Right ventricle myocardium inferior (tissue), 1 donor: Measurements from ENCODE around the gene ITGA7. TPM values are rescaled to one million over a fixed set of nuclear protein-coding genes. Genes with fewer than 3 reads are reported as not detected.
A peak's percentile ranks its signal among the peaks of the same experiment; 100 is the strongest.

Experiments
- ATAC-seq: fragments of 200-7000 bp; cut with Tn5 transposase; one replicate; pipeline ENCODE4 v1.9.1; 2020; ENCODE audit warnings: mild to moderate bottlenecking, moderate library complexity
- DNase-seq: peaks from one replicate; pipeline ENCODE4 v3.0.0; 2021; ENCODE audit errors: missing footprints
- intact Hi-C: fragments of 100-400 bp; cut with DNase I; formaldehyde crosslinking; loops from one replicate; pipeline ENCODE4 v1.11.0; 2022
- total RNA-seq: library from RNA; stranded (reverse); fragmentation: NEBNext Ultra II Directional; extraction: Animal tissue kit (Norgen Biotek cat#: 25700); gene quantifications from one replicate; pipeline ENCODE4 v1.2.1, GENCODE V29; 2021
- donor health status: DM: no; HTN: yes; CAD: no; lungs with severe emphysema.

The ITGA7 gene
- total RNA-seq, 1 donor from 2014 or later: 479 TPM

DNA sequence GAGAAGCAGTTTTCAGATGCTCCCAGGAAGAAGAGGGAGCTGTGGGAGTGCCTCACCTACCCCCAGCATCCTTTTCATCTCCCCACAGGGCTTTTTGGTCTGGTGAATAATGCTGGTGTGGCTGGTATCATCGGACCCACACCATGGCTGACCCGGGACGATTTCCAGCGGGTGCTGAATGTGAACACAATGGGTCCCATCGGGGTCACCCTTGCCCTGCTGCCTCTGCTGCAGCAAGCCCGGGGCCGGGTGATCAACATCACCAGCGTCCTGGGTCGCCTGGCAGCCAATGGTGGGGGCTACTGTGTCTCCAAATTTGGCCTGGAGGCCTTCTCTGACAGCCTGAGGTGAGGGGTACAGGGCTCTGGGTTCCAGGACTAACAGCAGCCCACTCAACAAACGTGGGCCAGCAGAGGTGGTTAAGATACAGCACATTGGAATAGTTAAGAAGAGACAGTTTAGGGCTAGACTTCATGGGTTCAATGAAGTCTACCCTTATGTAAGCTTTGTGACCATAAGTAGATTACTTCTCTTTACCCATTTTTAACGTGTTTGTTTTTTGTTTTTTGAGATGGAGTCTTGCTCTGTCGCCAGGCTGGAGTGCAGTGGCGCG, 14.0 kb upstream of the ITGA7 start:
- intact Hi-C loops: loop anchor here (2.0 to 5.0 kb wide), 2 partner anchors 15 to 39 kb away; partner anchors contain the start of gene ITGA7
- ATAC-seq (no peak), DNase-seq (no peak)

DNA sequence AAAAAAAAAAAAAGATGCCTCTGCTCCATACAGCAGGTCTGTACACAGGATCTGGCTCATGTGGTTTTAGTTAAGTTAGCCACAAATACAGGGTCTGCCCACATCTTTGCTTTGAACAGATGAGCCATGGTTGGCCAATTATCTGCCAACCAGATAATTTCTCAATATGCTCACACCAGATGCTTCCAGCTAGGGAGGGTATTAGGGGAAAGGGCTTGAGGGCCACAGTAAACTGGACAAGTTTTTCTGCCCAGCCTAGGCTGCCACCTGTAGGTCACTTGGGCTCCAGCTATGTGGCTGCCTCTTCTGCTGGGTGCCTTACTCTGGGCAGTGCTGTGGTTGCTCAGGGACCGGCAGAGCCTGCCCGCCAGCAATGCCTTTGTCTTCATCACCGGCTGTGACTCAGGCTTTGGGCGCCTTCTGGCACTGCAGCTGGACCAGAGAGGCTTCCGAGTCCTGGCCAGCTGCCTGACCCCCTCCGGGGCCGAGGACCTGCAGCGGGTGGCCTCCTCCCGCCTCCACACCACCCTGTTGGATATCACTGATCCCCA, 13.3 kb upstream of the ITGA7 start:
- ATAC-seq: peak; percentile 43

DNA sequence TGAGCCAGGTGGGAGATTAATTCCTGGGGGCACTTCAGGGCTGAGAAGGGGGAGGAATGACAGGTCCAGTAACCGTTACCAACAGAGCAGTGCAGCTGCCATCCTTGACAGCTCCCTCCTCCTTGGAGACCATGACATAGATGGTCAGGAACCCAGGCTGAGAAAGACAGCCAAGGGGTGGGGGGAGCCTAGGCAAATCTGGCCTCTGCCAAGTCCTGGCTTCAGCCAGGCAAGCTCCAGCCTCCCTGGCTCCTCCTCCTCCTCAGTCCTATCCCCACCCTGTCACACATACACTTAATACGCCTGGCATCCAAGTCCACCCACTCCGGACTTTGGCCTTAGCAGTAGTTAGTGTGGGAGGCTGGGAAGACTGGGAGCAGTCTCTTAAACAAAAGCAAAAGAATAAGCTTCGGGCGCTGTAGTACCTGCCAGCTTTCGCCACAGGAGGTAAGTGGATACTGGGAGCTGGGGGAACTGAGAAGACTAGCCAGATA, 12.4 kb upstream of the ITGA7 start, which contains the start of gene RDH5:
Gene RDH5, plus strand, starts transcription at position 323 of the 494 bp plus-strand sequence. CDS start 792 bp downstream, outside the sequence.
- ATAC-seq: peak; percentile 65
- intact Hi-C loops: loop anchor here (2.0 to 5.0 kb wide), 2 partner anchors 13 to 38 kb away; partner anchors contain the start of gene ITGA7
- DNase-seq: no peak

More for the DNA sequence above, 13.3 kb upstream of the ITGA7 start:
- intact Hi-C loops: loop anchor here (2.0 to 5.0 kb wide), 2 partner anchors 14 to 39 kb away; partner anchors contain the start of gene ITGA7
- peak; percentile 79 for DNase-seq

DNA sequence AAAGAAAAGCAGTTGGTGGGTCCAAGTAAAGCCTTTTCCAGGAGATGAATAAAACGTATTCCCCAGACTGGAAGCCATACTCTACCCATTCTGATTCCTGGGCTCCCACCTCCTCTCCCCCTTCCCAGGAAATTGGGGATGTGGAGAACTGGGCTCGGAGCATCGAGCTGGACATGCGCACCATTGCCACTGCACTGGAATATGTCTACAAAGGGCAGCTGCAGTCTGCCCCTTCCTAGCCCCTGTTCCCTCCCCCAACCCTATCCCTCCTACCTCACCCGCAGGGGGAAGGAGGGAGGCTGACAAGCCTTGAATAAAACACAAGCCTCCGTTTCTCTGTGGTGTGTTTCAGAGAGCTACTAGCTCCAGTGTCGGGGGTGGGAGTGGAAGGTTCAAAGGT, 11.7 kb upstream of the ITGA7 start:
- intact Hi-C loops: no loop called here
- ATAC-seq: no peak
- no peak for DNase-seq

DNA sequence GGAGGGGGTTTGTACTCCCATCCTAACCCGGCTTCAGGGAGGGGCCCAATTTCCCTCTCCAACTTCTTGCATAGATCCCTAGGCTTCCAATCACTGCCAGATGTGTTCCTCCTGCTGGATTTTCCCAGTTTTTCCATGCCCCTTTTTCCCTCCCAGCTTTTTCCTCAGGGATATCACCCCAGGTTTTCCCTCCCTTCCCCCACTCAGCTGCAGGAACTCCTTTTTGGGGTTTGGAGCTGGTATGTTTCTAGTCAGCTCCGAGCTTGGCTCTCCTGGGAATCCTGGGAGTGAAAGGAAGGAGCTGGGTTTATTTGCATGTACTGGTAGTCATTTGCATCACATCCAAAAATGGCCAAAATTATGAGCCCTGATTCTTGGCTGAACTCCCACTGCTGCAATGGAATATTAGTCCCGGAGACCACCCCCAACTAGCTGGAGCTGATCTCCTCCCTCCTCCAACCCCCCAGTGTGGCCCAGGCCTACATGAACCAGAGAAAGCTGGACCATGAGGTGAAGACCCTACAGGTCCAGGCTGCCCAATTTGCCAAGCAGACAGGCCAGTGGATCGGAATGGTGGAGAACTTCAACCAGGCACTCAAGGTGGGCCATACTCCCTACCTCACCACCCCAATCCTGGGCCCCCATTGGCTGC, 11.0 kb upstream of the ITGA7 start:
- intact Hi-C loops: no loop called here
- DNase-seq: no peak
- ATAC-seq: no peak

DNA sequence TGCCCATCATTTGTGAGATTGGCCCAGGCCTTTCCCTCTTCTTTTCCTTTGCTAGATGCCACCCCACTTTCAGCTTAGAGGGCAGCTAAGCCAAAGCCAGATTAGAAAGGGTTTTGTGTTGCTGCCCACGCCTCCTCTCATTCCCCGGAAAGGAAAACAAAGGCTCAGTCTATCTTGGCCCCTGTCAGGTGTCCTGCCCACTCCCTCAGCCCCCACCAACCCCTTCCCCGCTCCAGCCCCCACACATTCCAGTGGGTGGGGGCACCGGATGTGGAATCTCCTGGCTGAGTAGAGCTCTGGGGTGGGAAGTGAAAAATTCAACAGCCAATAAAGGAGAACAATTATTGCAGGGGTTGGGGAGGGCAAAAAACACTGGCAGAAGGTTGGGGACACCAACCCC, 10.3 kb upstream of the ITGA7 start:
- no peak for DNase-seq
- intact Hi-C loops: no loop called here

DNA sequence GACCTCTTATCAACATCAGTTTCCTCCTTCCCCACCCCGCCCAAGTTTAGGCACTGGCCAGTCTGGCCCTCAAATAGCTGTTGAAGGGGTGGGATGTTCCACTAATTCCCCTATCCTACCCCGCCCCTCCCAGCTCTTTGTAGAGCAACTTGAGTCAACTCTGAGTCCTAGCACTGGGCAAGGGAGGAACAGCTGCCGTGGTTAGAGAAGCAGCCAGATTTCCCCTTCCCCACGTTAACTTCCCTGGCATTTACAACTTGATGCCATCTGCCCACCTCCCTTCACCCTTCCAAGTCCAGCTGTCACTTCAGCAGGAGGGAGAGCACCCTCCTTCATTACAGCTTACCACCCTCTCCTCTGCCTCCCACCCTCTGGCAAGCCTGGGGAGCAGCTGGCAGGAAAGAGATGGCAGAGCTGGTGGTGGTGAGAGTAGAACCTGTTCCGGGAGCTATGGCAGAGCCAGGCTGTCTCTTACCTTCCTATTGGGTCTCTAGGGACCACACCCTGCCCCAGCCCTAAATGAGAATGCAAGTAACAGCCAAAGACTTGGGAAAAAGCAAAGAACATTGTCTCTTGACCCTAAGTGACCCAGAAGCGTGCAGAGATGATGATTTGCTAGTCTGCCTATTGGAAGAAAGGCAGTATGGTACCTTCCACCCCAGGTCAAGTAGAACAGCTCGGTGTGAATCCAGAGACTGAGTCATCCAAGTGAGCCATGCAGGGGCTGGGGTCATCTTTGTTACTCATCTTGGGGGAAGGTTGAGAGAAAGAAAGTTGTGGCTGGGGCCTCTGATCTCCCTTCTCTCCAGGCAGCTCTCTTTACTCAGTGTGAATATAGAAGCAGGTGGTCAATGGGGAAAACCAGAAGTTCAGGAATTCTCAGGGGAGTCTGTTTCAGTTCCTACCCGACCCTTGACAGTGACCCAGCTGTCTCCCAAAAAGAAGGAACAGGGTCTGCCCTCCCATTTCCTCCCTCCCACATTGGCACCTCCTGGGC, 9.6 kb upstream of the ITGA7 start:
- no peak for ATAC-seq
- intact Hi-C loops: no loop called here
- DNase-seq: no peak

More for the DNA sequence above, 10.3 kb upstream of the ITGA7 start:
- no peak for ATAC-seq

DNA sequence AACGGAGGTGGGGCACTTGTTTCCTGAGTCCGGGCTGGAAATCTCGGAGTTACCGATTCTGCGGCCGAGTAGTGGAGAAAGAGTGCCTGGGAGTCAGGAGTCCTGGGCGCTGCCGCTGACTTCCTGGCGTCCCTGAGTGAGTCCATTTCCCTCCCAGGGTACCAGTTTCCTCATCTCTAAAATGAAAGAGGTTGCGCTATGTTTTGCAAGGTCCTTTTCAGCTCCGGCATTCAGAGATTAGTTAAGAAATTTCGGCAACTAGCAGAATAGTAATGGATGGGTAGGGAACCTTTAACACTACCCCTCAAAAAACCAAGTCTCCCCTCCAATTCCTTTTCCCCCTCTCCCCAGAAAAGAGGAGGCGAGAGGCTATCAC, 8.9 kb upstream of the ITGA7 start:
- intact Hi-C loops: no loop called here
- DNase-seq (no peak), ATAC-seq (no peak)

DNA sequence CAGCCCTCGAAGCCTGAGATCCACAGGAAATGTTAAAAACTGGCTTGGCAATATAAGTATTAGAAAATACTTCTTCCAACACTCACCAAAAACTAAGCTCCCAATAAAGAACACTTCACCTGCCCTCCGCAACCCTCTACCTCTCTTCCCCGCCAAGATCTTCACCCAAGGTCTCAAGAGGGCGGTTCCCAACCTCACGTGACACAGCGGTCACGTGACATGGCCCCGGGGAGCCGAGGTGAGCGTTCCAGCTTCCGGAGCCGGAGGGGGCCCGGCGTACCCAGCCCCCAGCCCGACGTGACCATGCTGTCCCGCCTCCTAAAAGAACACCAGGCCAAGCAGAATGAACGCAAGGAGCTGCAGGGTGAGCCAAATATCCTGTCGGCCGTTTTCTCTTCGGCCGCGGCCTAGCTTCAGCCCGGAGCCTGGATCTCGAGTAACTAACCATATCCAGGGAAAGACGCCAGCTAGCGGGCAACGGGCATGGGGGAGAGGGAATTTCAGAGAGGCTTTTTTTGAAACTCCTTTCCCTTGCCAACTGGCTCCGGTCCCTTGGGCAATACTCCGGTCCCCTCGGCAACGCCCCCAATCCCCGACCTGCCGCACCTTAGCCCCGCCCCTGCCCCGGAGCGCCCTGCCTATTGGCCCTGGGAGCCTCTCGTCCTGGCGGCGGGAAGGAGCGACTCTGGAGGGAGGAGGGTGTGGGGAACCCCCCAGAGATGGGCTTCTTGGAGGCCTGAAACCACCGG, 8.3 kb upstream of the ITGA7 start, which contains the start of gene BLOC1S1:
Gene BLOC1S1, plus strand, starts transcription at position 214 of the 749 bp plus-strand sequence. Its CDS starts 6 bp downstream, at position 220.
- intact Hi-C loops: no loop called here
- peak; percentile 67 for ATAC-seq
- peak; percentile 95 for DNase-seq

DNA sequence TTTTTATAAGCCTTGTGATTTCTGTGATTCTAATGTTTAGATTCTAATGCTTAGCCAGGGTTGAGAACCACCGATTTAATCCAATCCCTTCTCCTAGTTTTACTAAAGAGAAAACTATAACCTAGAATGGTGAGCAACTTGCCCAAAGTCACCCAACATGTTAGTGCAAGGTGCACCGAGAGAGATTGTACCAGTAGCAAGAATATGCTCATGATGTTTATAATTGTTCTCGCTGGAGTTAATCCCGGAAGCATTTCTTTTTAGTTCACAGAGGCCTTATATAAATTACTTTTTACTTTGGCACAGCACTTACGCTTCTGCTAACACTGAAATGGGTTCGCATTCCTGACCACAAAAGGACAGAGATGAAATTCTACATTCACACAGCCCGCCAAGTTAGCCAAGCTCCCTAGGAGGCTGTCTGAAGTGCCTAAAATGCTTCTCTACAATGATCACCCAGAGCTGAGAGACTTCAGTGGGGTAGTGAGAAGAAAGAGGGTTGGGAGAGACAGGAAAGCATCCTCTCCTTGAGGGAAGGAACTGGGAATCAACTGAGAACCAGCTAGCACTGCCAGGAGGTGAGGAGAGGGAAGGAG, 7.6 kb upstream of the ITGA7 start:
- ATAC-seq (no peak), DNase-seq (no peak)
- intact Hi-C loops: no loop called here

DNA sequence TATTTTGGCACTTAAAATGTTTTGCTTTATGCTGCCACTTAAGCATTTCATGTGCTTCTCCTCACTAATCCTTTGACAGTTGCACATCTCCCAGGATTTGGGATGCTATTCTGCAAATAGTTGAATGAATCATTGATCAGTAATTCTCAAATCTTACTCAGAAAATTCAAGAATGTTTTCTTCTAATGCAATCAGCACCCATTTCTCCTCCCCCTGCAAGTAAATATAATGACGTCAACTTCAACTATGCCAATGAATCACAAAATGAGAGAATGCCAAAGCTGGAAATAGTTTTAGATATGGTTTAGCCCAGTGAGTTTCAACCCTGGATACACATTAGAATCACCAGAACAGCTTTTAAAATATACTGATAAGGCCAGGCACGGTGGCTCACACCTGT, 6.0 kb upstream of the ITGA7 start:
- ATAC-seq (no peak), DNase-seq (no peak)
- intact Hi-C loops: no loop called here

DNA sequence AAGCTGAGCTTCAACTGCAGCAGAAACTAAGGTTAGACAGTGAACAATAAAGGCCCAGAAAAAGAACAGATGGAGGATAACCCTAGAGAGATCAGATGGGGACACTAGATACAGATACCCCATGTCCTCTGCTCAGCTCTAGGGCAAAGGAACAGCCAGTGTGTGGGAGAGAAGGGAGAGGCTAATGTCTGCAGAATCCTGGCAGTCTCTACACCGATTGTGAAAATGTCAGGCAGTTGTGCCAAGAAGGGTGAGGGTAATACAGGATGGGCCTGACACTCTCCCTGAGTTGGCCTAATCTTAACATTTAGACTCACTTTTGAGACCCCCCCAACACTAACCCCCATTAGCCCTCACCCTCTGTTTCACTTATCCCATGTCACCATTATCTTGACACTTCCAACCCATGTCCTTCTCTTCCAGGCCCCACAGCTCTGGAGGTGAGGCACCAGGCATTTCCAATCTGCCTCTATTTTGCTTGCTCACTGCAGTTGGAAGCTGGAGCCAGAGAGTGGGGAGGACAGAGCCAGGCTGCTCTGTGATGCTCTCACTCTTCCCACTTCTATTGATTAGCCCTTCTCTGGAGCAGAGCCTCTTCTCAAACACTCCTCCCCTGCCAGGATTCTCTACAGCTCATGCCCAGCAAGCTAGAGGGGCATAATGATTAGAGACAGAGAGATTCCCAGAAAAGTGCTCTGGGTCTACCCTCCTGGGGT, 5.2 kb upstream of the ITGA7 start:
- DNase-seq: no peak
- peak; percentile 12 for ATAC-seq
- intact Hi-C loops: no loop called here

DNA sequence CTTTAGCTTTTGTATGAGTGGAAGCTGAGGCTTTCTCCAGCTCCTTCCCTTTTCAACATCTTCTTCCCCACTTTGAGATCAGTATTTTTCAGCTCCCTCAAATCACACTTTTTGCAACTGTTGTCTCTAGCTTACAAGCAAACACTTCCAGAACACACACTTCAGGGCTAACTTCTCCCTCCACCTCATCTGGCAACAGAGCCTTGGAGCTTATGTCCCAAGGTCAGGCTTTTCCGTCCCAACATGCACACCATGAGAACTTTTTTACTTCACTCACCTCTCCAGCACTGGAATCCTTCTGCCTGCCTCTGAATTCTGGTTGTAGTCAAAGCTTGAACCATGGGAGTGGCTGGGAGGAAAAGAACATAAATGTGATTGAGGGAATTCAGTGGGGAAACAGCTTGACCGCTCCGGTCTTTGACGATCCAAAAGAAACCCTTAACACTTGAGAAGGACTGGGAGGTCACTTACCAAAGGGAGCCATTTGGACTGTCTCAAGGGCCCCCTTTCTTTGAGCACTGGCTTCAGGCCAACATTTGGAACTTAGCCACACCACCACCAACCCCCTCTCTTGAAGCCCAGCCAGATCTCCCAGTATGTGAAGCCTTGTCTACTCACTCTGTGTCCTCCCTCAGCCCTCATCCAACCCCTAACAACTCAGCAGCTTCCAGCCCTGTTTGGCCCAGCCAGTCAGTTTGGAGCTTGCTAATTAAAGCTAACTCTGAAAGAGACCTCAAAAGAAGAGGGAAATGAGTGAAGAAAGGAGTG, 4.3 kb upstream of the ITGA7 start:
- no peak for DNase-seq
- peak; percentile 61 for ATAC-seq
- intact Hi-C loops: no loop called here

DNA sequence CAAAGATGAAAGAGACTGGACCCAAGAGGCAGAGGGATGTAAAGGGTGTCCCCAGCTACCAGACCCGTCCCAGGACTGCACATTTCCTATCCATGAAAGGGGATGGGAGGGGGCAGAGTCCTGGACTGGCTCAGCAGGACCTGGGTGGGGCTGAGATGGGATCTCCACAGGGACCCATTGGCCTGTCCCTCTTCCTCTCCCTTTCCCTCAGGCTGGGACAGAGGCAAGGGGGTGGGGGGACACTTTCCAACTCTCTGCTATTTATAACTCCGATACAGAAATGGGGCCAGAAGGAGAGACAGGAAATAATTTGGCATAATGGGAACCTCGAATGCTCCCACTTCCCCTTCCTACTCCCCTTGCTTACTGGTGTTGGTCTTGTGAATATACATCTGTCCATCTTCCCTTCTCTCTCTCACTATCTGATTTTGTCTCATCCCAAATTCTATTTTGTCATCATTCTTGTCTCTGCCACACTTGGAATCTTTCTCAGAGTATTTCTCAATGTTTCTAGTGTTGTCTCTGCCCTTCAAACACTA, 1.1 kb upstream of the ITGA7 start:
- DNase-seq (peak; percentile 64), ATAC-seq (peak; percentile 47)
- intact Hi-C loops: loop anchor here (5.0 kb wide), 1 partner anchor 46 kb away; no protein-coding TSS in a partner anchor

DNA sequence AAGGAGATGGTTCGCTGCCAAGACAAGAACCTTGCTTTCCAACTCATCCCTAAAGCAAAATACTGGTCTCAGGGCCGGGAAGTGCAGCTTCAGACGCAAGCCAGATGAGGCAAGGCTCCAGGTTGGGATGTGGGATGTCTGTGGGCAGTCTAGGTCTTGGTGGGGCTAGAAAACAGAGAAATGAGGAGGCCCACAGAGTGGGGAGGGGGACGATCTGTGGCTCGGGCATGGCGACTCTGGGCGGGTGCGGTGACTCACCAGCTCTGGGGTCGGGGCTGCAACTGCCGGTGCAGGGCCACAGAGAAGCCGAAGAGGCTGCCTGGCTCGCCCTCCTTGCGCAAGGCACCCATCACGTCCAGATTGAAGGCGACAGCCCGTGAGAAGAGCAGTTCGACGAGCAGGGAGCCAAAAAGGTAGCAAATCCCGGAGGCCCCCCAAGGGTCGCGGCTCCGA, 459 bp downstream of the ITGA7 start:
- DNase-seq (peak; percentile 73), ATAC-seq (no peak)
- intact Hi-C loops: loop anchor here (2.0 to 5.0 kb wide), 2 partner anchors 14 to 45 kb away; partner anchors contain the start of gene RDH5
